Occipital lobe (tissue), 2 donors: Measurements from ENCODE around the gene SLC18A2. TPM values are rescaled to one million over a fixed set of nuclear protein-coding genes. Genes with fewer than 3 reads are reported as not detected.

Source experiments
- DNase-seq: peaks from one replicate; lab custom pipeline; 2025; lab: John Stamatoyannopoulos, UW
- total RNA-seq: library from RNA; depleted of rRNA; stranded (reverse); fragments of >200 nt; gene quantifications from one replicate; pipeline ENCODE4 v1.2.3, GENCODE V29; 2014

Gene SLC18A2
- total RNA-seq, 1 donor from 2014 or later: not detected

DNA sequence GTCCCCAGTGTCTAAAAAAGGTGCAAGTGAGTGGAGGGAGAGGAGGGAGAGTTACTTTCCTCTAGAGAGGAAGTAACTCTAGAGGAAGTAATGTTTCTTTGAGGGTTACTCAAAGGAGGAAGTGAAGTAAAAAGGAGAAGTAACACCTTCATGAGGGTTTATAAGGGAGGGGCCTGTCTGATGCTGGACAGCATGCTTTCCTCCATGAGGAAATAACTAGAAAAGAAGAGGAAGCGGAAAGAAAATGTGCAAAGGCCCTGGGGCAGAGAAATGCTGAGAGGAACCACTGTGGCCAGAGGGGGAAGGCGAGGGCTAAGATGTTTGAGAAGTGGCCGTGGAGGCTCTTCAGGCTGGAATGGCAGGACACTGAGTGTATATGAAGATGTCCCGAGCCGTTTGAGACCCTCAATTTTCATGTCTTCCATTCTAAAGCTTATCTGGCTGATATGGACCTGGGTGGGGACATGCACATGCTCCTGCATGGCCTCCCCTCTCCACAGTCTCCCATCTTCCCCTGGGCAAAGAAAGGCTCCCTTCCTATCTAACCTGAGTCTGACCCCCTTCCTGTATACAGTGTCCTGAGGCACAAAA is 3.4 kb upstream of the SLC18A2 start:
- no peak for DNase-seq

DNA sequence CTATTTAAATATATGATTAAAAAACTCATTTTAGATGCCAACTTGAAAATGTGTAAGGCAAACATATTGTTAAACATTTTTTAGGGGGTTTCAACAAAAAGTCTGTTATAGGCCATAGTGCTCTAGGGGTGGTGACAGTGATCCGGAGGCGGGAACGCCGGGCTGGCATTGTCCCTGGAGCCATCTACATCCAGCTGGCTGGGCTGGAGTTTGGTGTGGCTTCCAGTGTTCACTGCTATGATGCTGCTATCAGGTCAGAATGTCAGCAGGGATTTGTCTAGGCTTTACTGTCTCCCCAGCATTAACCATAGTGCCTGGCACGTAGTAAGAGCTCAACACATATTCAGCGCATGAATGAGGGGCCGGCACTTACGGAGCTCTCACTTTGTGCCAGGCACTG is 1.9 kb upstream of the SLC18A2 start:
- DNase-seq: no peak

DNA sequence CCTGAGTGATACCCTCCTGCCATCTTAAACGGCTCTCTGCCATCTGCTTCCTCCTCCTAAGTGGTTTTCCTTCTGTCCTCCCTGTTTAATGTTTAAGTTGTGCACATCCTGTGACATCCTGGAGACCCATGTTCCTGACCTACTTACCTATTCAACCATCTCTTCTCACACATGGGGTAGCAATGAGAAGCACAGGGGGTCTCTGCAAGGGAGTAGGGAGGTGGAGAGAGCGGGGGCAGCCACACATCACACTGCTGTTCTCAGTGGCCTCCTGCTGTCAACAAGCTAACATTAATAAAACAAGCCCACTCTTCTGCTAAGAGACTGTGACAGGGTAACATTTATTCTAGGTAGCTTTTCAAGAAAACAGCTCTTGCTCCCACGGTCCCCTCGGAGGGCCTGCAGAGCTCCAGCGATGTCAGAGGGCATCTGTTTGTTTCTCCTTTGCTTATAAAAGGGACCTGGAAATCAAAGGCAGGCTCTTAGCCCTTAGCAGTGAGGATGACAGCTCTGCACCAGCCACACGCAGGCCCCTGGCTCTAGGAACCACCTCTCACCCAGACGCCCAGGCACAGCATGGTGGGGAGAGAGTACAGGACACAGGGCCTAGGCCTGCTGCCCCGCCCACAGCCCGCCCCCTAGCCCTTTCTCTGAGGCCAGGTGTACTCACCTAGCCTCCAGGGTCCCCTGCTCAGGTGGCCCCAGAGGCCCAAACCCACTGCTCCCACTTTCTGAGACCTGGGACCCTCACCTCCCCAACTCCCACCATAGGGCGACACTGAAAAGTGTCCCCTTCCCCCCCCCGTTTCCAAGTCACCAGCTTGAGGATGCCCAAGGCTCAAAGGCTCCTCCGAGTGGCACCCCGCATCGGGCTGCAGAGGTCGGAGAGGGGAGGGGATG is 943 bp upstream of the SLC18A2 start:
- DNase-seq: no peak

DNA sequence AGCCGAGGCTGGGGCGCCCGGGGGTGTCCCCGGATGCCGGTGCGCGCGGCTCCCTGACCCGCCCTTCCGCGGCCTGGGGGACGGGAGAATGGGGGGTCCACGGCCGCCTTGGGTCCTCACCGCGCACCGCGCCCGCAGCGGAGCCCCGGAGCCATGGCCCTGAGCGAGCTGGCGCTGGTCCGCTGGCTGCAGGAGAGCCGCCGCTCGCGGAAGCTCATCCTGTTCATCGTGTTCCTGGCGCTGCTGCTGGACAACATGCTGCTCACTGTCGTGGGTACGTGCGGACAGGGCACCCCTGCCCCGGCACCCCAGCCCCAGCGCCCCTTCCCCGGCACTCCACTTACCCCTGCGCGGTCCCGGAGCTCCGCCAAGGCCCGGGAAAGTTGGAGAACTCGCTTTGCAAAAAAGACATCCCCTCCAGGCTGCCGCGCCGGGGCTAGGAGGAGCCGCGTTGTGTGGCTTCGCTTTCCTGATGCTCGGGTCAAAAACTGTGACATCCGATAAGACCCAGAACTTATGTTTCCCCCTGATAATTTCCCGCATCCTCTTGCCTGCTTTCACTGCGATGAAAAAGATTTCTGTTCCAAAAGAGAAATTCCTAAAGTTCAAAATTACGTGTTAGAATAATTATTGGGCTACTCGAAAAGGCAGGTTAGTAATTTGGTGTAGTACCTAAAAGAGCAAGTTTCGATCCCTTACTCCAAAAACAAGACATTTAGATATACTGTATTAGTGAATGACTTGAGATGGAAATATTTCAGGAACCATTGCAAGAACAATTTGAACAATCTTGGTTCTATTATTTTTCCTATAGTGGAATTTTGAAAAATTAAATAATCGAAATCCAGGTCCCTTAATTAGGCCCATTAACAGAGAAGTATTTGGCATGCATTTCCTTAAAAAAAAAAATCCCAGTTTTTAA is 888 bp downstream of the SLC18A2 start:
- no peak for DNase-seq

DNA sequence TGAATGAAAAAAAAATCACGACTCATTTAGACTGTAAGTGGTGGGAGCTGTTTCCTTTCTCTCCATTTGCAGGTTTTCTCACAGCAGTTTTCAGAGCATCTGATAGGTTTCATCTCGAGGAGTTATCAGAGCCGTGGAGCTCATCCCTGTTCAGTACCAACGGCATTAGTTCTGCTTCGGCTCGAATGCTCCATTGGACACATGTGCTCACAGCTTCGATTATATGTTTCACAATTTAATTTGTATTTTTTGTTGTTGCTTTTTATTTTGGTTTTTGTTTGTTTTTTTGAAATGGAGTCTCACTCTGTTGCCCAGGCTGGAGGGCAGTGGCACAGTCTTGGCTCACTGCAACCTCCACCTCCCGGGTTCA is 1.5 kb downstream of the SLC18A2 start:
- DNase-seq: no peak

DNA sequence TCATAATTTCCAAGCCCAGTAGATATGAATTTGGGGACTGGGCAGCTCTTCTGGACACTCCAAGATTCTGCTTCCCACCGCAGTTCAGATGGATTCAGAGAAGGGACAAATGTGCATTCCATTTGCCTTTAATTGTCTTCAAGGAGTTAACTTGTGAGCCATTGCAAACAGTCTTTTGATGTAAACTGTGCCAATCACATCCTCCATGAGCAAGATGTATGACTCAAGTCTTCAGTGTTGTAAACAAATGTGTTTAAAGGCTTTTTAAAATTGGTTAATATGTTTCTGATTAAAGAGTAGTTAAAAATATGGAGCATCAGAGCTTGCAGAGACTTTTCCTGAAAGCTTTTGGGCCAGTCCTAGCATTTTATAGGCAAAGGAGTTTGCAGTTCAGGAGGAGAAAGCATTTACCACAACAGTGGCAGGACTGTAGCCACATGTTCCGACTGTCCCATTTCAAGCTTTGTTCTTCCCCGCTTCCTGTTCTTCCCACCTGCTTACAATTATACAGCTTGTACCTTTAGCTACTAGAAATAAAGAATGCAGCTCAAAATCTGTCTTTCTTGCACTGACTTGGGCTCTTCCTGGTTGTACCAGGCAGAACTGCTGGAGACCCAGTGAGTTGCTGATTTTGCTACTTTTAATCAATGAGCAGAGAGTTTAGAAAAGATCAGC is 6.2 kb downstream of the SLC18A2 start:
- no peak for DNase-seq

DNA sequence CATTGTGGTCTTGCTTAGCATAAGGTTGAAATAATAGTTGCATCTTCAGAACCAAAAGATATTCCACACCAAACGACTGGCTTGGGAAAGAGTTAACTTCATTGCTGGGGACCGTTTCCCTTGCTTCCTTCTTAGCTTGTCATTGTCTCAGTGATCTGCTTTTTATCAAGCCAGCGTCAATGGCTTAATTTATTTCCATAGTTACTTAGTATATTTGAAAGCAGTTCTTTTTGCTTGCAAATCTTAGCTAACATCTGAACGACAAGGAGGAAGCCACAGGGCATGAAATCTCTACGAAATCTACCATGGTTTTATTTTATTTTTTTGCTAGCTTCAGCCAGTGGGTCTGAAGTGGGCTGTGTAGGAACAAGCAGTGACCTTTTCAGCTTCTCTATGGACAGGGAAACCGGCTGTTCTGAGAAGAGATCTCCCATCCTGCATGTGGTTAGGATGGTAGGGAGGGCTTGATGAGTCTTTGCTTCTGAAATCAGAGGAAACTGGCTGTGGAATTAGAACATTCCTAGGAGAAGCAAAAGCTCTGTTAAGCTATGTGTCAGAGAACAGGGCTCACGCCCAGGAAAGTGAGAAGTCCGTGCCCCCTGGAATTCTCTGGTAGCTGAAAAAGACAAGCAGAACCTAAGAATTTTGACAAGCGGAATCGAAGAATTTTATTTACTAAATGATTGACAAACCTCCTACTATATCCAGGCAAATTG is 8.0 kb downstream of the SLC18A2 start:
- DNase-seq: no peak

DNA sequence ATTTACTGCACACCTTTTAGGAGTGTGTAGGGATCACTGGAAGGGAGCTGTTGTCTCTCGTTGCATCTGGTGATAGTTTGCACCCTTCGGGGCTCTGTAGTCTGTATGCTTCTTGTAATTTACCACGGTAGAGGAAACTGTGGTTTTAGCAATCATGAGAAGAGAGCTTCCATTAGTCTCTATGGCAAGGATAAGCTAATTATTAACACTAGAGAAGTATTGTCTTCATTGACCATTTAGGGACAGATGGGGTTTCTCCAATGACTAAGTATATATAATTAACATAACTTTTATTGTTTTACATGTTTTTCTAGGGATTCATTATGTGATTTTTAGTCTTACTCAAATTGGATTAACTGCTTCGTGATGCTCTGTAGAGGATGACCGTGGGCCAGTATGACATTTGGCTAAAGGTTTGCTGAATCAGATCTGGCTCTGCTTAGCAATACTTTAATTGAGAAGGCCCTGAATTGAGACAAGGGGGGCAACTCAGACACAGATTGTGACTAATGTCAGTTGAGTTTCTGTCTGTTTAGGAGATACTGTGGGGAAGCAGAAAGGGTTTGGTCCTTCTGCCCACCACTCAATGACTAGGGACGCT is 8.7 kb downstream of the SLC18A2 start:
- DNase-seq: no peak

DNA sequence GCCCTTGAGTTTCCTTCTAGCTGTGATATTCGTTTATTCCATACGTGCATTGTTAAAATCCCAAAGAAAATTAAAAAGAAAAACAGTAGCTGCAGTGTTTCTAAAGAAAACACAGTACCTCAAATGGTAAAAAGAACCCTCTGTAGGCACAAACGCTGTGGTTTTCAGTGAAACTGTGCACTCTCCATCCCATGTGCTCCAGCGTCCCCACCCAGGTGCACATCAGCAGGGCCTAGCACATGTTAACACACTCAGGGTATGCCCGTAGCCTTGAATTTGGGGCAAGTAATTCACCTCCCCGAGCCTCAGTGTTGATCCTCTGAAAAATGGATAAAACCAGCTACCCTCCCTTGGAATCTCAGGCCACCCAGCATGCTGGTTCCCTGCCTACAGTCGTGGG is 9.5 kb downstream of the SLC18A2 start:
- no peak for DNase-seq

DNA sequence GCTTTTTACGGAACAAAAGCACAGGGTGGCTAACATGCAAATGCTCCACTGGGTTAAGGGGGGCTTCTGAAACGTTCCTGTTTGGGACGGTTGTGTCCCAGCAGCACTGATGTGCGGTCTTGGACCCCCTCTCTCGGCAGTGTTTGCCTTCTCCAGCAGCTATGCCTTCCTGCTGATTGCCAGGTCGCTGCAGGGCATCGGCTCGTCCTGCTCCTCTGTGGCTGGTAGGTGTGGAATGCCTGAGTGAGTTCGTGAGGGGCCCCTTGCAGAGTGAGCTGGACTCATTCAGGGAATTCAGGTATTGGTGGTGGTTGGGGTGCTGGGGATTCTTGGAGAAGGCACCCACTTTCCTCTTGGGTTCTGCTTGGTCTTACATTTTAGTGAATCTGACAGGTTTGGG is 13.0 kb downstream of the SLC18A2 start:
- DNase-seq: no peak

DNA sequence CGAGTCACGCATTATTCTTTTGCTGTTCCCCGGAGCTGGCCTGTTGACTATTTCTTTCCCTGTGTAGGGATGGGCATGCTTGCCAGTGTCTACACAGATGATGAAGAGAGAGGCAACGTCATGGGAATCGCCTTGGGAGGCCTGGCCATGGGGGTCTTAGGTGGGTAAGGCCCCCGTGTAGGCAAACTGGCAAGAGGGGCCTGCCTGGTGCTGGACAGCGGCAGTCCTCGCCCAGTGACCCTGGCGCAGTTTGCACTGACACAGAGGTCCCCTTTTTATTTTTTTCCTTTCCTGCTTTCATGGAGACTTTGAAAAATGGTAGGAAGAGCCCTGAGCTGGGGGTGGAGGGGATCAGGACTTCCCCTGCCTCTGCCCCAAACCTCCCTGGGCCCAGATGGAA is 13.4 kb downstream of the SLC18A2 start:
- no peak for DNase-seq

DNA sequence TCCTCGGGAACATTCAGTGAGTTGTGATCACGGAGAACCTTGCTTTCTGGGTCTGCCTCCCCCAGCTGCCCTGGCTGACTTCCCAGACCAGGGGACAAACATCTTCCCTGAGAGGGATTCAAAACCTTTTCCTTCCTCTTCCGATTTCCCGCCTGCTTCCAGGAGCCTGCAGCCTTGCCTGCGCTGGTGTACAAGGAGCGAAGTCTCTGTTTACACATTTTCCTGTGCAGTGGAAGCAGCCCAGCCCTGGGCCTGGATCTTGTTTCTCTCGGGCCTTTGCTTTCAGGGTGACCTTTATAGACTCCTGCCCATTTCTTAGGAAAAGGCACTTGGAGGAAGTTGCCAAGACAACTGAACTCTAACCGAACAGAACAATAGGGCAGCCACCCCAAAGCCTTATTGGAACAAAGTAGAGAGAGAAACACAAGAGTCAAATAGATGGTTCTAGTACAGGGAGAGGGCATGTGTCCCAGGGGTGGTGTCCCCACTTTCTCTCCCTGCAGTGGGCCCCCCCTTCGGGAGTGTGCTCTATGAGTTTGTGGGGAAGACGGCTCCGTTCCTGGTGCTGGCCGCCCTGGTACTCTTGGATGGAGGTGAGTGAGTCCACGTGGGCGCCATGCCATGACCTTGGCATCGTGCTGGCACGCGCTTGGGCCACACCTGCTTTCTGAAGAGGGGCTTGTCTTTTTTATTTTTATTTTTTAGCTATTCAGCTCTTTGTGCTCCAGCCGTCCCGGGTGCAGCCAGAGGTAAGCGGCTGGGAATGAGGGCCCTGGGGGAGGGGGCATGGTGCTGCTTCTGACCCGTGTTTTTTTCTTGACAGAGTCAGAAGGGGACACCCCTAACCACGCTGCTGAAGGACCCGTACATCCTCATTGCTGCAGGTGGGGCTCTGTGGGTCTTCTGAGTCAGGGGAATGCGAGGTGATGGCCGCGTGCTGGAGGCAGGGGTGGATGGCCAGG is 14.1 kb downstream of the SLC18A2 start:
- no peak for DNase-seq

DNA sequence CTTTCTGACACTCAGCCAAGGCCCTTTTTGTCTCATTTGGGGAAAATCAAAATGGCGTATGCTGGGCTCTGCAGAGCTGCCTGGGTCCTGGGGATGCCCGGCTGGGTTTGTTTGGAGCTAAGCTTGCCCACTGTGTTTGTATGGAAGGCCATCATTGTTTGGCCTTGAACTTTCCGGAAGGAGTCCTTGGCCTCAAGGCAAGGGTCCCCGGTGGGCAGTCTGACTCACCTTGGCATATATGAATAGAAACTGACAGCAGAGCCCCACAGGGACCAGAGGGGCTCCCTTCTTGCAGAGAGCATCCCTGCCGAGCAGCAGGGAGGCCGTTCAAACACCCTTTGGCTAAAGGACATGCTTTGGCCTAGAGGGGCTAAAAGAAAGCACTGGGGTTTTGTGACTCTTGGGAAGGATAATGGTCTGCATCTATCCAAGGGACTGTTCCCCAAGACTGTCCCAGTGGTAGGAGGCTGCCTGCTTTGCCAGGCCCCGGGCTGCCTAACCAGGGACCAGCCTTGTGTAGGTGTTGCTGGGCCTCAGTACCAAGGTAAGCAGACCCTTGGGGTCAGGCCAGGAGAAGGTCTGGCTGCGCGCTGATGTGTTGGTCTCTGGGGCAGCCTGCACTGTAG is 15.0 kb downstream of the SLC18A2 start:
- no peak for DNase-seq

DNA sequence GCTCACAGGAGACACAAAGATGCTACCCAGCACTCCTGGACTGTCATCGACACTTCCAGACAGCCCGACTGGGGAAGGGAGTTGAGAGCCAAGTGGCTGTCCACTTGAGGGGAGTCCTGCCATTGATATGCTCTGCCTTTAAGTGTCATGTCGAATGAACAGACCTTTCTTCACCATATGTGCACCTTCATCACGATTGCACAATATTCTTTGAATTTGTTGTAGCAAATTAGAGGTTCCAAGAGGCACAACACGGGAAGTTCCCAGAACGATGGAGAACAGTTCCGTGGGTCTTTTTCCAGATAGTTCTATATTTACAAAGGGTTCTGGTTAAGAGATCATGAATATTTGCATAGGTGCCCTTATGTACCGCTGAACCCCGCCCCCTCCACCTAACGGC is 16.0 kb downstream of the SLC18A2 start:
- no peak for DNase-seq

DNA sequence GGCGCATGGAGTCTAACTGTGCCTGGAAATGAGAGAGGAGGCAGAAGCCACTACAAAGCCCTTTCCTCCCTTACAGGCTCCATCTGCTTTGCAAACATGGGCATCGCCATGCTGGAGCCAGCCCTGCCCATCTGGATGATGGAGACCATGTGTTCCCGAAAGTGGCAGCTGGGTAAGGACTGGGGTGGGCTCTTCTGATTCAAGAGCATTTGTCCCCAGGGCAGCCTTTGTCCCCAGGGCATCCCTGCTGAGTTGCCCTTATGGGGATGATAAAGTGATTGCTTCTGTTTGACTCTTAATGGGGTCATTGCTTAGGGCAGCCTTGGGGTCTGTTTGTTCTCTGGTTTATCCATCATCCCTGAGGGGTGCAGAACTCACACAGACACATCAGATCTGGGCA is 16.8 kb downstream of the SLC18A2 start:
- DNase-seq: no peak

DNA sequence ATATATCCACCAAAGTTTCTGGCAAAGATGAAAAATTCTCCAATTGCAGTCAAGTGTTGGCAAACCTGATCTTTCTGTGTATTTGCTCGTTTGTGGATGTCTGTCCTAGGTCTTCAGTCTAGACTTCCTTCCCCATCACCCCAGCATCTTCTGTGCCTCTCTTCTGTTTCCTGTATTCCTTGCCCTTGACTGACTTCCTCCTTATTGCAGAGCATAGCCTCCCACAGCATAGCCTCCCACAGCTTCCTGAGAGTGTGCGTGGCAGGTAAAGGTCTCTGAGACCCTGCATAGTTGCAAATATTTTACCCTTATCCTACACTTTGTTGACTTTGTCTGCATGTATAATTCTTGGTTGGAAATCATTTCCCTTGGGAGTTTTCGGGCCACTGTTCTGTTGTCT is 18.4 kb downstream of the SLC18A2 start:
- no peak for DNase-seq

DNA sequence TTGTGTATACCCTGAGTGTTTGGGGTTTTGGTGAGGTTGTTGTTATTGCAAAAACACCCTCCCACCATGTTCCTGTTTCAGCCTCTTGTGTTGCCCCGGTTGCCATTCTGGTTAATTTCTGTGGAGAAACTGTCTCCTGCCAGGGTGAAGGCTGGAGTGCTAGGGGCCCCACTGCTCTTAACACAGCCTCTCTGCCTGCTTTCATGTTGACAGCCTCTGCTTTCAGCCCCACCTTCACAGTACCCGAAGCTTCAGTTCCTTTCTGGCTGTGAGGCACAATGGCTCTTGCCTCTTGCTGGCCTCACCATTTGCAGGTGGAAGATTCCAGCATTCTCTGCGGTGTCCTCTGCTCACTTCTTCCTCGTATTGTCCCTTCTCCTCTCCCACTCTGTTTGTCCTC is 19.2 kb downstream of the SLC18A2 start:
- DNase-seq: no peak

DNA sequence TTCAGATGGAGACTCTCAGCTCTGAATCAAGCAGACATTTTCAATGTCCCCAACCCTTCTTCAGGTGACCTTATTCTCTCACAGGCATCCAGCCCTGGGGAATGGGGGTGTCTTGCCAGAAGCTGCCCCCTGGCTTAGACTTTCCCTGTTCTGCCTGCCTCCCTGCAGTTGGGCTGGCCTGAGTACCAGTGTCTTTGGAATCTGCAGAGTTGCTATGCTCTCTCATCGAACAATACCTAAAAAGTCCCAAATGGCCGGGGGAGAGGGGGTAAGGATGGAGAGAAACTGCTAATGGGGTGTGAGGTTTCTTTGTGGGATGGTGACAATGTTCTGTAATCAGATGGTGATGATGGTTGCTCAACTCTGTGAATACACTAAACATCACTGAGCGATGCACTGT is 20.6 kb downstream of the SLC18A2 start:
- DNase-seq: no peak
